Measurements from ENCODE around the gene SNX11. TPM values are rescaled to one million over a fixed set of nuclear protein-coding genes. Genes with fewer than 3 reads are reported as not detected.

The SNX11 gene
- total RNA-seq, 1 donor from 2014 or later, result 145 TPM

GRCh38 chr17:48150597-48151001, 43.0 kb downstream of the SNX11 start:
- no peak for TF ChIP-seq CTCF (IDR thresholded peaks at IDR 0.05)
- no peak overlapping the region for H3K4me3 Mint-ChIP-seq
- no peaks in the 10 kb centered on the region for H3K4me1 Mint-ChIP-seq
- intact Hi-C loops (cut with micrococcal nuclease), result loop anchor here (10.0 kb wide), 1 partner anchor 444 kb away; the partner anchor contains the start of genes HOXB3 and HOXB5
- H3K27ac Mint-ChIP-seq, result no peak overlapping the region
- ChIA-PET CTCF (no interaction called here), POLR2A (no interaction called here)
- DNase-seq (no peak), ATAC-seq (ENCODE audit: low read depth) (no peak)
- H3K36me3 Mint-ChIP-seq (ENCODE audit: low read depth), result peaks cover 31% of the 10 kb centered on the region
- H3K27me3 Mint-ChIP-seq, result no peaks in the 10 kb centered on the region
- no peaks in the 10 kb centered on the region for H3K9me3 Mint-ChIP-seq

GRCh38 chr17:48151220-48151619, 43.7 kb downstream of the SNX11 start:
- Mint-ChIP-seq H3K27ac (no peak overlapping the region), H3K9me3 (no peaks in the 10 kb centered on the region), H3K36me3 (ENCODE audit: low read depth) (peaks cover 33% of the 10 kb centered on the region), H3K27me3 (no peaks in the 10 kb centered on the region), H3K4me1 (no peaks in the 10 kb centered on the region), H3K4me3 (no peak overlapping the region)
- no peak for ATAC-seq (ENCODE audit: low read depth)
- CTCF ChIA-PET, result interaction anchor here (0.6 kb wide), 1 partner anchor 124 kb away, joined by 3 read pairs; no protein-coding TSS in a partner anchor
- POLR2A ChIA-PET, result no interaction called here
- DNase-seq, result no peak
- no peak for TF ChIP-seq CTCF (IDR thresholded peaks at IDR 0.05)
- intact Hi-C loops (cut with micrococcal nuclease), result loop anchor here (10.0 kb wide), 1 partner anchor 444 kb away; the partner anchor contains the start of genes HOXB3 and HOXB5

GRCh38 chr17:48152289-48152688, 44.7 kb downstream of the SNX11 start:
- Mint-ChIP-seq H3K9me3 (no peaks in the 10 kb centered on the region), H3K27me3 (no peaks in the 10 kb centered on the region)

GRCh38 chr17:48153691-48154358, 46.3 kb downstream of the SNX11 start:
- H3K27ac Mint-ChIP-seq, result no peak overlapping the region
- H3K9me3 Mint-ChIP-seq, result no peaks in the 10 kb centered on the region
- TF ChIP-seq CTCF (IDR thresholded peaks at IDR 0.05), result no peak
- no peak for DNase-seq
- no peaks in the 10 kb centered on the region for H3K4me1 Mint-ChIP-seq
- no peak for ATAC-seq (ENCODE audit: low read depth)
- H3K4me3 Mint-ChIP-seq, result no peak overlapping the region
- no peaks in the 10 kb centered on the region for H3K27me3 Mint-ChIP-seq
- H3K36me3 Mint-ChIP-seq (ENCODE audit: low read depth), result peaks cover 22% of the 10 kb centered on the region
- CTCF ChIA-PET, result no interaction called here
- POLR2A ChIA-PET, result no interaction called here
- intact Hi-C loops (cut with micrococcal nuclease), result loop anchor here (10.0 kb wide), 1 partner anchor 441 kb away; the partner anchor contains the start of genes HOXB3 and HOXB5

More at GRCh38 chr17:48152289-48152688, 44.7 kb downstream of the SNX11 start:
- DNase-seq (no peak), ATAC-seq (ENCODE audit: low read depth) (no peak)
- Mint-ChIP-seq H3K4me3 (no peak overlapping the region), H3K27ac (no peak overlapping the region), H3K4me1 (no peaks in the 10 kb centered on the region), H3K36me3 (ENCODE audit: low read depth) (peaks cover 34% of the 10 kb centered on the region)
- ChIA-PET CTCF (no interaction called here), POLR2A (no interaction called here)
- no peak for TF ChIP-seq CTCF (IDR thresholded peaks at IDR 0.05)
- intact Hi-C loops (cut with micrococcal nuclease), result loop anchor here (10.0 kb wide), 1 partner anchor 443 kb away; the partner anchor contains the start of genes HOXB3 and HOXB5

GRCh38 chr17:48155889-48156611, 48.5 kb downstream of the SNX11 start:
- no peak for ATAC-seq (ENCODE audit: low read depth)
- intact Hi-C loops (cut with micrococcal nuclease), result loop anchor here (10.0 kb wide), 1 partner anchor 439 kb away; the partner anchor contains the start of genes HOXB3 and HOXB5
- no peak for DNase-seq
- no peak for TF ChIP-seq CTCF (IDR thresholded peaks at IDR 0.05)
- Mint-ChIP-seq H3K27me3 (no peaks in the 10 kb centered on the region), H3K4me3 (no peak overlapping the region), H3K4me1 (no peaks in the 10 kb centered on the region), H3K9me3 (no peaks in the 10 kb centered on the region), H3K36me3 (ENCODE audit: low read depth) (peaks cover 34% of the 10 kb centered on the region), H3K27ac (no peak overlapping the region)
- ChIA-PET CTCF (interaction anchor here (1.7 kb wide), 1 partner anchor 25 kb away, joined by 3 read pairs; no protein-coding TSS in a partner anchor), POLR2A (no interaction called here)
